T1000 (cell line): Measurements from ENCODE around the gene GRM5.

Experiments used
- DNase-seq: peaks from one replicate; lab custom pipeline; 2025; ENCODE audit warnings: mixed read lengths; lab: John Stamatoyannopoulos, UW

Gene GRM5

DNA sequence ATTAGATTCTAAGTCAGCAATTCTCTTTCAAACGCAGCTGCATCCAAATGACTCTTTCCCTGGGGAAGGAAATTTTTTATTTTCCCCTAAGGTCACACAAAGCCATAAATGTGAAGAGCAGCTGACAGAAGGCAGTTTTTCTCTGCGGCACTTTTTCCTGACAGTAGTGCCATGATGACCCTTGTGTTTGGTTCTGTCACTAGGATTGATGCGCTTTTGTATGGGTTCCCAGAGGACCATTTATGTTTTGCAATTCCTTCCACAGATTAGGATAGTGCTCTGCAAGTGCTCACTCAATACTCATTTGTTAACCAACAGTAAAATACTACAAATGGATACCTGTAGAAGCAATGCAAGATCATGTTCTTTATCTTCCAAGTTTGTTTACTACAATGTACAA is 368.6 kb downstream of the GRM5 start:
- DNase-seq = no peak

DNA sequence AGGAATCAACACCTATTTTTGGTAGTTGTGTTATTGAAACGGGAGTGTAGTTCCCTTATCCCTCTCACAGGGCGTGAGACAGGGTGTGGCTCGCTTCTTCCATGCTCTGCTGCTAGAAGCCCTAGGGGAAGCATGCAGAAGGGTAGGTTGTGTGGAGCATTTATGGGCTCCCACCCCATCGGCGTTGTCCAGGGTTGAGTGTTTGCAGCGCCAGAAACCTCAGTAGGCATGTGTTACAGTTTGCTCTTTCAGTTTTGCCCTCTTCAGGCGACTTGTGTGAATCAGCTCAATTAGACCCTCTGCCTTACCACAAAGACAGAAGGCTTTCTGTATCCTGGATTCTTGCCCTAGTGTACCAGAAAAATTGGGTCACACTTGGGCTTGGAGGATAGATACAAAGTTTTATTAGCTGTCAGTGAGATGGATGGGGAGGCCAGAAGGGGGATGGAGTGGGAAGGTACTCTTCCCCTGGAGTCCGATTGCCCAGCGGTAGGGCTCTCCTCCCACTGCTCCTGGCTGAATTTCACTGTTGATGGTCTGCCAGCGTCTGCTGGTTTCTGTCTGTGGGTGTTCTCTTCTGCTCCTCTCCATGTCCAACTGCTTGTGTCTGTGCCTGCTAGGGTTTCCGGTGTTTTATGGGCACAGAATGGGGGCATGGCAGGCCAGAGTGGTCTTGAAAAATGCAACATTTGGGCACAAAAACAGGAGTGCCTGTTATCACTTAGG is 369.9 kb downstream of the GRM5 start:
- no peak for DNase-seq

DNA sequence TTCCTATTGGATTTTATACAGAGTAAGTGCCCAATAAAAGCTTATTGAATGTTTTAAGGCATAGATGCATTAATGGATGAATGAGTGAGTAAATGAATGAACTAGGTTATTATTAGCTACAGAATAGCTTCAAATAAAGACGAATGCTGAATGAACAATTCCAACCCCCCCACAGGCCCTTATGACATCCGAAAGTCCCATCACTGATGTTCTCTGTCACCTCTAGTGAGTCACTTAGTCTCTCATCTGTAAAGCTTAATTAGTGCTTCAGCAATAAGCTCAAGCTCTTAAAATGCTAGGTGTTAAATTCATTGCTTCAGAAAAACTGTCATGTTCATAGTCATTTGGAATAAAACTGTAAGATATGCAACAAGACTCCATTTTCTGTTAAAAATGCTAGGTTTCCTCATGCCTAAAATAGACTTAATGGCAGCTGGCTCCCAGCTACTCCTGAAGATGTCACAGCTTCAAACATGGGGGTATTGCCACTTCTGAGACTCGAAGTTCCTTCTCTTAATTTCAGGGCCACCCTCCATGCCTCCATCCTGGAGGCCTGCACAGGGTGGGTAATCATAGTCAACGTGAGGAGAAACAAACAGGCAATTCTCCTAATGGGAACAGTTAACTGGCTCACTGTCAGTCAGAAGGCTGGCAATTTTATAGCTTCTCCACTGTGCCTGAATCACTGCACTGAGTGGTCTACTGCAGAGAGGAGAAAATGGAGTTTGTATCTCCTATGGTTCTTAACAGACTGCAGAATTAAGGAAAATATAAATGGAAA is 373.3 kb downstream of the GRM5 start:
- DNase-seq = no peak

DNA sequence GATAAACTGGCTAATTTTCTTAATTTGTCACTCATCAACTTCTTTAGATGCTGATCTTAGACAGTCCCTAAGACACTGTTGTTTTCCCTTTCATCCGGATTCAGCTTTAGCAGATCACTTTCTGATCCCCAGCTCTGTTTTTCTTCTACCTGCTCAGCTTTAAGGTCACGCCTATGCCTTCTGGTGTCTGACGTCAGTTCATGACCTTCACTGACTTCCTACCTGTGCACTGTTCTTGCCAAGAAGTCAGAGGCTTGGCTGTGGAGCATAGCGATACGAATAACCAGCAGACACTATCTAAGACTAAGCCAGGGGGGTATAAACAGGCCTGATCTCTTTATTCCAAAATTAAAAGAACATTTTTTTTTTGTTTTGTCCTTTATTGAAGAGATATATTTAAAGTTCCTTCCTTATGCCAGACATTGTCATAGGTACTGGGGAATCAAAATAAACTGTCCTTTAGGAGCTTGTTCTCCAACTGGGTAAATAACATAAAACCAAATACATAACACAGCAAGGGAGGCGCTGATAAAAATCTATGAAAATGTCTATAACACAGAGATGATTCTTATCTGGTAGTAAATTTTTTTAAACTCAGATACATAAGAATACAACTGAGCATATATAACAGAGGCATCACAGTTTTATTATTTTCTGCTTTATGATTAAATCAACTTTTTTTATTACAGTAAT is 376.1 kb downstream of the GRM5 start:
- DNase-seq = no peak

DNA sequence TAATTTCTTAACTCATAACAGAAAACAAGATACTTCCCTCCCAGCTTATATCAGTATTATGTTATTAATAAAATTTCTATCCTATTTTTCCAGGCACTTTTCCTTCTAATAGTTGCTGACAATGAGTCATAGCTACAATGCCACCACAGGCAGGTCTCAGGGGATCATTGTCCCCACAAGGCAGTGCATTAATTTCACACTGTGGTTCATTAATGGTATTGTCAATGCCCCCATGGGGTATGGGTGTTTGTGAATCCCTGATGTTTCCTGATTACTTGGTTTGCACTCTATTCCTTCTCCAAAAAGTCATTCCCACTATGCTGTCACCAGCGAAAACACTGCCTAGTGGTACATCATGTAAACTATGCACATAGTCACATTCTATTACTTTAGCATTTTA is 382.8 kb downstream of the GRM5 start:
- no peak for DNase-seq

DNA sequence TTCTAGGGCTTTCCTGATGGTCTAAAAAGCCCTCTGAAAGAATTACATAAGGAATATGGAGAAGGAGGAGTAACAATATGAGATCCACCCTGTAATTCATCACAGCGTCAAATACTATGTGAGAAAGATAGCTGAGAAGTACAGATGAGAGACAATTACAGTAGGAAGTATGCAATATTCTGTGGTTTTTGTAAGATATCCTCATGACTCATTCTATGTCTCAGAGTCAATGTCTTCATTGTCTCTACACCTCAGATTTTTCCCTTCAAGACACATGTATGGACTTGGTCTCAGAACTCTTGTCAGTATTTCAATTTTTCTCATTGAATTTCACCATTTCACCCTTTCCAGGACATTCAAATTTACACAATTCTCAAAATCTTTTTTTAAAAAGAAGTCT is 385.0 kb downstream of the GRM5 start:
- no peak for DNase-seq

DNA sequence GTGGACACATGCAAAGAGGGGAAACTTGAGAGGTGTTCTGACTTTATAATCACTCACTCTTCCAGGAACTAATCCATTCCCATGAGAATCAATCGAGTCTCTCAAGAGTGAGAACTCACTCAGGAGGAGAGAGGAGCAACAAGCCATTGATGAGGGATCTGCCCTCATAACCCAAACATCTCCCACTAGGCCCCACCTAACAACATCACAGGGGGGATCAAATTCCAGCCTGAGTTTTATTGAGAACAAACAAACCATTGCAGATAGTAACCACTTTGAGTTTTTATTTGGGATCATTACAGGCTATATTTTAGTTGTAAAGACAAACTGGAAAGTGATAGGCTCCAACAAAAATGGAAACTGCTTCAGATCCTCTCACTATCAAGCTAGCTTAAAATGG is 399.4 kb downstream of the GRM5 start:
- DNase-seq = no peak

DNA sequence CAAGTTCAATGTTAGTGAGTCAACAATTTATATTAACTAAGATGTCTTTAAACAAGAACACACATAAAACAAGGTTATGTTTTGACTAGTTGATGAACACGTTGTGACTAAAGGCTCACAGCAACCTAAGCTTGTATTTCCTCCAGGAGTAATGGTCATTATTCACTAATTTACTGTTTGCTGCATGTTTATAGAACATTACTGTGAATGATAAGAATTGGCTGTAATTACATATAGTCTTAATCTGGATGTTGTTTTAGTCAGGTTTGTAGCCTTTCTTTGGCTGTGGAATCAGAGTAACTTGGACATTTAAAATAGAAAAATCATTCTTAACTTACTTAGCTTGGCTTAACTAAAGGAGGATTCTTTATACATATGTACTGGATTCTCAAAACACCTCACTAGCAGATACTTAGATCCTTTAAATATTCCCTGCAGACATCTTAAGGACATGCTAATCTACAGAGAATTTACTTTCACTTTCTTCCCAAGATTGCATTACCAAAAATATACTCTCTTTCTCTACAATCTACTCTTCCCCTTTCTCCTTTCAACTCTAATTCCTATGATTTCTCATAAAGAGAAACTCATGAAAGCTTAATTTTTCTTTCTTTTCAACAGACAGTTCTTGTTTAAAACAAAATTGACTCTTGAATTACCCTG is 408.6 kb downstream of the GRM5 start:
- DNase-seq = no peak

DNA sequence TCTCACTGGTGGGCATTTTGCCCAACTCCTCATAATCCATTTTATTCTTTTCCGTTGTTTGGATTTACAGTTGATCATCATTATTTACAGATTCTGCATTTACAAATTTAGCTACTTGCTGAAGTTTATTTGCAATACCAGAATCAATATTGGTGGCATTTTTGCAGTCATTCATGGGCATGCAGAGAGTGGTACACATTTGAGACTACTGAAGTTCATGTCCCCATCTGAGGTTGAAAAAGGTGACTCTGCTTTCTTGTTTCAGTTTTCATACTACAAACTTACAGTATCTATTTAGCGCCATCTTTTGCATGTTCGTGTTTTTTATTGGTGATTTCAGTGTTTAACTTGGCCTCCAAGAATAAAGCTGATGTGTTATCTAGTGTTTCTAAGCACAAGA is 409.5 kb downstream of the GRM5 start:
- DNase-seq = no peak

DNA sequence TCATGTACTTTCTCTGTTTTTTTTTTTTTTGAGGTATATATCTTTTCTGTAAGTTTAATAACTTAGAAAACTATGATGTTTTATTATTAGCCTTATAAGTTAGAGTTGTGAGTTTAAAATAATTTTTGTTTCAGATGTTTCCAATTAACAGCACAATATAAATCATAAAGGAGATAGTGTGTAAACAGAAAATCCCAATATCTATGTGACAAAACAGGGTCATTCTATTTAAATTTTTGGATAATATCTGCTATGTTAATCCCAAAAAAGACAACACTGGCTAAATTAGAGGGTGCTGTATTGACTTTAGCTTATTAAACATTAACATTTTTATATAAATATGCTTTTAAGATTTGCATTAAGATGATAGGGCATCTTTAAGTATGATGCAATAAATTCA is 410.1 kb downstream of the GRM5 start:
- DNase-seq = no peak

DNA sequence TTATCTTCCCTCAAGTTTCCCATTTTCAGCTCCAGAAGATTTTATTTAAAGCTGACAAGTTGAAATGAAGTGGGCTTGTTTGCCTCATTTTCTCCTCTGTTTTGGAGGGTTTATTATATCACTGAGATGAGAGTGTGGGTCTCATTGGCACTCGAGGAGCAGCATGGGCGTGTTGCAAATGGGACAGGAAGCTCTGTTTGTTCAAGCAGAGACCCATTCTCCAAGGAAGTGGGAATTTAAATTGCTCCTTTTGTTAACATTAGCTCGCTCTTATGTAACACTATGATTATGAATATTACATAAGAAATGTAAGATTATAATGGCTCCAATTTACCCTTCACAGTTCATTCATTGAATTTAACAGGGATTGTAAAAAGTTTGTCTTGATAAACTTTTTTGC is 410.6 kb downstream of the GRM5 start:
- DNase-seq = no peak

DNA sequence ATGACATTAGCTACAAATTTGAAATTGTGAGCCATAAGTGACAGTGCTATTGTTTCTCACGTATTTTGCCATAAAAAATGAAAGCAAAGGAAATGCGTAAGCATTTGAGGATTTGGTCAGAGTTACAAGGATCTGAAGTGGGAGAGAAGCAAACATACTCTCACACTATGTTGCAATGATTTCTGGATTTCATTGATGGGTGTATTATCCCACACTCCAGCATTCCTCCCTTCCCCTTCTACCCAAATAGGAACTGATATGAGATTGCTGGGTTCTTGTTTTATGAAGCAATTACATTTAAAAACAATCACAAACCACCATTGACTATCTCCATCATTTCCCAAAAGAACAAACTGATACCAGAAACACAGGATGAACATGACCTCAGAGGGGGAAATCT is 414.2 kb downstream of the GRM5 start:
- no peak for DNase-seq

DNA sequence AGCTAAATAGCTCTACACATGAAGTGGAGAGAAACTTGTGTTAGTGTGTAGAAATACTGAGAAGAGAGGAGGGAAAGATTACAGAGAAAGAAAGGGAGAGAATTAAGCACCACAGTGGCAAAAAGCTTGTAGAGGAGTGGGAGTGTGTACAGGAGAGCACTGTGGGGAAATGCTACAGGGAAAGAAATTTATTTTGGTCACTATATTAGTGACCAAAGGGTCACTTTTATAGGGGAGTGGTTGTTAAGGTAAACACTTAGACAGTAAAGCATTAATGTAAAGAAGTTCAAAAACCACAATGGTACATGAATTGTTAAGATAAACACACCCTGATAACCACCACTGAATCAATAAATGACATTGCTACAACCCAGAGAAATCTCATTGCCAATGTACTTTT is 421.1 kb downstream of the GRM5 start:
- no peak for DNase-seq

DNA sequence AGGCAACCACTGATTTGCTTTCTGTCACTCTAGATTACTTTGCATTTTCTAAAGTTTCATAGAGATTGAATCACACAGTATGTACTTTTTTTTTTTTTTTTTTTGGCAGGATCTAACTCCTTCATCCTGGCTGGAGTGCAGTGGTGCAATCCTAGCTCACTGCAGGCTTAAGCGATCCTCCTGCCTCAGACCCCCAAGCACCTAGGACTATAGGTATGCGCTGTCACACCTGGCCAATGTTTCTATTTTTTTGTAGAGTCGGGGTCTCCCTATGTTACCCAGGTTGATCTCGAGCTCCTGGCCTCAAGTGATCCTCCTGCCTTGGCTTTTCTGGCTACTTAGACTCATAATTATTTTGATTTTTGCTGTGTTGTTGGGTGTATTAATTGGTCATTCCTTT is 433.6 kb downstream of the GRM5 start:
- DNase-seq = no peak

DNA sequence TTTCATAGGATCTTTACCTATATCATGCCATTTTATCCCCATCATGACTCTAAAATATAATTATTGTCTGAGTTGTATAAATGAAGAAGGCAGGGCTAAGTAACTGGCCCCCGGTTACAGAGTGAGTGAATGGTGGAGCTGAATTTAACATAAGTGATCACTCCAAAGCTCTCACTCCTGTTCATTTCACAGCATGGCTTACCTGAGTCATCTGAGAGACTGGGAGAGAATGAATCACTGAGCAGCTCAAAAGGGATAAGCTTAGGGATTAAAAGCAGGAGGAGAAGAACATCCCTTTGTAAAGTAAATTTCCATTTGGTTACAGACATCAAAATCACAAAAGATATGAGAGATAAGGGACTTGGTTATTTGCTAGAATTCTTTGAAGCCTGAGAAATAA is 434.3 kb downstream of the GRM5 start:
- DNase-seq = no peak

DNA sequence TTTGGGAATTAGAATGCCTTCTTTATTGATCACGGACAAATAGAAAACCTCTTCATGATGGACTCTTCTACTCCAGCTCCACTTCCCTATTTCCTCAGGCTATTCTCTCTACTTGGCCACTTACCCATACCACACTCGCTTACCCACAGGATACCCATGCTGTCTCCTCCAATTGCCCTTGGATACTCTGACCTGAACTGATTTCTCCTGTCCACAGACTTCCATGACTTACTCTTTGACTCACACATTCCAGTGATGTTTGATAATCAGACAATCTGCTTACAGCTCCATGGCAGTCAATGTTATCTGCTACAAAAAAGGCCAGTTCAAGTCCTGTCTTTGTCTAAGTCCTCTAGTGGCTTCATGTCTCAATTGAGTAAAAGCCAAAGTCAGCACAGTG is 436.3 kb downstream of the GRM5 start:
- DNase-seq = no peak

DNA sequence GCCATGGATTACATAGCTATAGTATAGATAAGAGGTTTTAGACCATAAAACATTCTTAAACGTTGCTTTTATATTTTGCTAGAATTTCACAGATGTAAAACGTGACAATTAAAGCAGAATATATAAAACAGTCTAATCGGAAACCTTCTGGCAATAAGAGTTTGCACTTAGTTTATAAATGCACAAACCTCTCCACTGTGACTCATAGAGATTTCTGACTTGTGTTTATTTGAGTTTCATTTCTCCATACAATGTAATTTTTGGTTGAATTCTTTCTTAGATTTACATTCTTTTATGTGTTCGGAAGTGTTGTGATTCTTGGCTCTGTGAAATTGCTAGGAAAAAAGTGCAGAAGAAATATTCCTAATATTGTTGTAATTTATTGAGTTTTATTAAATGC is 439.6 kb downstream of the GRM5 start:
- DNase-seq = no peak

DNA sequence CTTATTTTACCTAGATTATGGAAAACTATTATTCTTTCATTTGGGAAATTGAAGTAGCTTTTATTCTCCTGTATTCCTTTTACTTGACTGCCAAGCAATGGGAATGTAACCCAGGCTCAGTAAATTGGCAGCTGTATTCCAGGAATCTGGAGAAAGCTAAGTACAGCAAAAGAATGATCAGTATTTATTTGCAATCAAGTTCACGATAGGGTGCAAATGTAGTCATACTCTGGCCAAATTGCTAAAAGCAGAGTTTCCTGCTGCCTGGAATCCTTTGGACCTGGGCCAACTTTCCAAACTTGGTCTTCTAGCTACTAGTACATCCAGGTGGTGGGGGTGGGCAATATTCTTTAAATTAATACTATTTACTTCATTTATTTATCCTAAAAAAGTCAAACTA is 442.3 kb downstream of the GRM5 start:
- no peak for DNase-seq

DNA sequence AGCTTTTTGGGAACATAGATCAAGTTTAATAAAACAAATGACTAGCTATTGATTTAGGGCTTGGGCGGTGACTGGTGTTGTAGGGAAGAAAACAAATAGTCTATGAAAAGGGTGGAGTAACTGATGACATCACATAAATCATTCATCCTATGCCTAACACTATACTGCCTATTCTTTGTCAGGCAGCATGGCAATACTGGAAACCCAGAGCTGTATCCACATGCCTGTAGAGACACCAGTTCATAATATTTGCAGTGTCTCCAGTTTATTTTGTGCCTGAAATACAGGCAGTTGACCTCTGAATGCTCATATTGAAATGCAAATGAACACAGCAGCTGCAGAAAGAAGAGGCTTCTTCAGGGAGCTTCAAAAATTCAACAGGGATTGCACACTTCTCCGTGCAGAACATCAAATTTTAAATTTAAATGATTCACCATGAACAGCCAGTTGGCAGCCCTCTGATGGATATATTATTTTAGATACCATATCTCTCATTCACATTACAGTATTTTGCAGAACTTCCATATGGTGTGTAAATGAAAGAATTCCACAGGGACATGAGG is 445.1 kb downstream of the GRM5 start:
- no peak for DNase-seq

DNA sequence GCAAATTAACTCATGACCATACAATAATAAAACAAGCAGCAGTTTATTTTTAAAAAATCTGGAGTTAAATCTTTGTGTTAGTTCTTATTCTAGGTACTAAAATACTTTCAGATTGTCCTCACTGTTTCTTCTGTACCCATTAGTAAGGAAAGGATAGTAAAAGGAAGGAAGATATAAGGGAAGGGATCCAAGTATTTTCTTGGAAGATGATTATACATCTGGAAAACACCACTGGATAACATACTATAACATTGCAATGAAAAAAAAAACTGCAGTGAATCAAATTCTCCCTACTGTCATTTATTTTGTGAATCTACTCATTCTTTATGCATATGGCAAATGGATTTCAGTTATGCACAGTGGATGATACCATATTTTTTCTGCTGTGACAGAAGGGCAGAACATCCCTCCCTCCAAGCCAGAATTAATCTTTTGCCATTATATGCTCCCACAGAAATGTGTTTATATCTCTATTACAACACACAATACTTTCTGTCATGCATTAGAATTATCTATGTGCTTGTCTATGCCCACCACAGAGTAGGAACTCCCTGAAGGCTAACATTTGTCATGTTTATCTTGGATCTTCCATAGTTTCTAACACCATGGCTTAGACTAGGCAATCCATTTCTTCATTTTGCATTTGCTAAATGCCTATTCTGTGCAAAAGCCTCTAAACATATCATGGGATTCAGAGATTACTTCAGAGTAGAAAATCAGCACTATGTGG is 446.0 kb downstream of the GRM5 start:
- DNase-seq = no peak

DNA sequence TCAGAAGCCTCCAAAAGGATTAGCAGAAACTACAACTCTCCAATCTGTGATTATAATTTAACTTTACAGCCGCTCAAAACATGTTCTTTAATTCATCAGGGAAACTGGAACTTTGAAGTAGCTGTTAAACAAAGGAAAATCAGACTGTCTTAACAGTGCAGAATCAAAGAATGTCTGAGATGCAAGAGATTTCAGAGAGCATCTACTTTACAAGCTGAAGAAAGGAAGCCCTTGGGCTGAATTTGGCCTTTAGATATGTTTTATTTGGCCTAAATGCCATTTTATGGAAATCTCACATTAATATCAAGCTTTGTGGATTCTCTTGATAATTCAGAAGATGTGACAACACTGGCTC is 446.7 kb downstream of the GRM5 start:
- no peak for DNase-seq
